GM19238 (cell line): ENCODE data around the gene TBRG4.

ENCODE experiments used
- DNase-seq: peaks from one replicate; pipeline ENCODE4 v3.0.0; 2011; ENCODE audit warnings: low spot score; ENCODE audit not compliant: insufficient read length

The TBRG4 gene

DNA sequence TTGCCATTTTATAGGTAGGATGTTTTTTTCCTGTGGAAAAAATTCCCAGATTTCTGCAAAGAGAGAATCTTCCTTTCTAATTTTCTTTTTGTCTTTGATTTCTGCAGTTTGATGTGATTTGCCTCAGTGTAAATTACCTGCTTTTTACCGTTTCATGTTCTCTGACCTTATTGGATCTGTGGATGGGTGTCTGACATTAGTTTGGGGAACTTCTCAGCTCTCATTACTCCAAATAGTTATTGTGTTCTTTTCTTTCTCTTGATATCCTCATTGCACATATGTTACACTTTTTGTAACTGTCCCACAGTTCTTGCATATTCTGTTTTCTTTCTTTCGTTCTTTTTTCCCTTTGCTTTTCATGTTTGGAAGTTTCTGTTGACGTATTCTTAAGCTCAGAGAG lies 51.2 kb downstream of the TBRG4 start:
- DNase-seq = no peak

DNA sequence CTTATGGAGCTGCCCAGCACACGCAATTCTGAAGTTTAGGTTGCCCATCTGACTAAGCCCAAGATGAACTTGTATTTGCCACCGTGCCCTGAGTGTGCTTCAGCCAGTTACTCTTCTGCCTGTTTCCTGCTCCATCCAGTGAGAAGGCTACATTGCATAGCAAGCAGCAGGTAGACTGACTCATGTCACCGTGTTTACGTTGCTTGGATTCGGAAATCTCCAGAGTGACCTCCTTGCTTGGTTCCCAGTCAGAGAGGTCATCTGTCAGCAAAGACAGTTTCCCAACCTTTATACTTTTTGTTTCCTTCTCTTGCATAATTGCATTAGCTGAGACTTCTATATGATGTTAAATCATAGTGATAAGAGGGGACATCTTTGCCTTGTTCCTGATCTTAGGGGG lies 53.6 kb downstream of the TBRG4 start:
- no peak for DNase-seq

DNA sequence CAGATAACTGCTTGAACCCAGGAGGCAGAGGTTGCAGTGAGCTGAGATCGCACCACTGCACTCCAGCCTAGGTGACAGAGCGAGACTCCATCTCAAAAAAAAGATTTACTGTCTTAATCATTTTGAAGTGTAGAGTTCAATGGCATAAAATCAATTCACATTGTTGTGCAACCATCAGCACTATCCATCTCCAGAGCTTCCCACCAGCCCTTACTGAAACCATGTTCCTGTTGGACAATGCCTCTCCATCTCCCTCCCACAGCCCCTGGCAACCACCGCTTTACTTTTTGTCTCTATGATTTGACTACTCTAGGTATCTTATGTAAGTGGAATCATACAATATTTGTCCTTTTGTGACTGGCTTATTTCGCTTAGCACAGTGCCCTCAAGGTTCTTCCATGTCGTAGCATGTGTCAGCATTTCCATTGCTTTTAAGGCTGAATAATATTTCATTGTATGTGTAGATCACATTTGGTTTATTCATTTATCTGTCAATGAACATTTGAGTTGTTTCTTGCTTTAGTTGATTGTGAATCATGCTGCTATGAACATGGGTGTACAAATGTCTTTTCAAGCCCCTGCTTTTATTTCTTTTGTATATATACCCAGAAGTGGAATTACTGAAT lies 55.8 kb downstream of the TBRG4 start:
- no peak for DNase-seq

DNA sequence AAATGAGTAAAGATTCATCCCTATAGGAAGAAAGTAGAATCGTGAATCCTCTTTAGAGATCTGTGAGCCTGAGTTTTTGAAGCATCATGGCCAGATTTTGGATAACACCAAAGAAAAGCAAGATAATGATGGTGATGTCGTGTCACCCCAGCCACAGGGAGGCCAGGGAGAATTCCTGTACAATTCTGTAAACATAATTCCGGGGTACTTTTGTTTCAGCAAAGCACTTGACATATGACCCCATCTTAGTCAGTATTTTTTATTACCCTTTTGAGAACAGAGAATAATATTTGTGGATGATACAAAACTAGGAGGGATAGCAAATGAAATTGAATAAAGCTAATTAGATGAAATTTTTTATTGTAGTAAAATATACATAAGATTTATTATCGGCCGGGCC lies 56.5 kb downstream of the TBRG4 start:
- no peak for DNase-seq

DNA sequence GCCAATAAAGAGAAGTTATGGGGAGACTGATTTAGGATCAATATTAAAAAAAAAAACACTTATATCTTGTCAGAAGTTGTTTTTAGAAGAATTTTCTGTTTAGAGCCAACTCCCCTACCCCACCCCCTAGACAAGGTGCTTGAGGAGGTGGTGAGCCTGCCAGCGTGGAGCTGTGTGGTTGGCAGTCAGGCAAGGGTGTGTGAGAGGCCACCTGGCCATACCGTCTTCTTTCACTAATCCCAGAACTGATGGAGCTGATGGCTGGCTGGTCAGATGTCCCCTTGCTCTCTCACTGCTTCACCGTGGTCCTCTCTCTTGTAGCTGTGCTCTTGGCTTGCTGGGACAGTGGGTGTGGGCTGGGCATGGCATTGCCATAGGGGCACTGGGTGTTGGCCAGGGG lies 57.1 kb downstream of the TBRG4 start:
- DNase-seq = no peak

DNA sequence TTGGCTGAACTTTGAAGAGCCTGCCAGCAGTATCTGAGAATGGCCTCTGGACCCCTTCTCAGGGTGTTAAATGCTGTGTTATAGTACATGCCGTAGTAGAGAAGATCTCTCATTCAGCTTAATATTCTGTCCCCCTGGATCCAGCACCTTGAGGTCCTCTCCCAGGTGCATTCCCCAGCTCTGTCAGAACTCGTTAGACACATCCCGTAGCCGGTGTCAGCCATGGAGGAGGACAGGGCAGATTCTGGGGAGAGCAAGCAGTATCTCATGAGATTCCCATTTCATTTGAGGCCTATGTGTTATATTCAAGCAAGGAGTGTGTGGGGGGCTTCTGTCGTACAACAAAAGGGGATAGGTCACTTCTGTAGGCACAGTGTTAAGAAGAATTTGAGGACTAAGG lies 57.6 kb downstream of the TBRG4 start:
- no peak for DNase-seq

DNA sequence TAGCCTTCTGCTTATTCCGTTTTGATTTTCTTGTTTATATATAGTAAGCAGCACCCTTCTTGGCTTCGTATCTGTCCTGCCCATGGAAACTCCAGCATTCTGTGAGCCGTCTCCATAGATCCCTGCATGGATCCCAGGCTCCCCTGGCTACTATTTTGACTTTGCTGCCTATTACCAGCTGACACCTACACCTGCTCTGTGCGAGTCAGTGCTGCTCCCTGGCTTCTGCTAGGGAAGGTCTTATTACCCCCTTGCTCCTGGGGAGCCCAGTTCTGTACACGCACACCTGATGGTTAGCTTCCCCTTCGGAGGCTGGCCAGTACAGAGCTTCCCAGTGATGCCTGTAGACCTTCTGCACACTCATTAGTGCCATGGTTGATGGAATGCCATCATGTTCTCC lies 58.1 kb downstream of the TBRG4 start:
- DNase-seq = no peak

DNA sequence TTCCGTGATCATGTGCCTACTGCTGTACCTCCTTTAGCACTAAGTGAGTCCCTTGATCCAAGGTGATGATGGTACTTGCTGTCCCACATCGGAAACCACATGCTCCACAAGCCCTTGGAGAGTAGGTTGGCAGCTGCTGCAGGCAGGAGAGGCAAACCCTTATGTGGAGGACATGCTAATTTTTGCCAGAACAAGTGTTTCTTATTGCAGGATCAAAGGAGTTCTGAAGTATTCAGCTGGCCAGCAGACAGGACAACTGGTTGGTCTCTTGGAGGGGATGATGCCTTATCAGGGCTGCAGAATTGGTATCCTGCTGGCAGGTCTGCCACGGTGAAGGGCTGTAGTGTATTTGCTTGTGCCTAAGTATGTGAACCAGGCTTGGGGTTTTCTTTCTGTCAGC lies 59.5 kb downstream of the TBRG4 start:
- DNase-seq = no peak

DNA sequence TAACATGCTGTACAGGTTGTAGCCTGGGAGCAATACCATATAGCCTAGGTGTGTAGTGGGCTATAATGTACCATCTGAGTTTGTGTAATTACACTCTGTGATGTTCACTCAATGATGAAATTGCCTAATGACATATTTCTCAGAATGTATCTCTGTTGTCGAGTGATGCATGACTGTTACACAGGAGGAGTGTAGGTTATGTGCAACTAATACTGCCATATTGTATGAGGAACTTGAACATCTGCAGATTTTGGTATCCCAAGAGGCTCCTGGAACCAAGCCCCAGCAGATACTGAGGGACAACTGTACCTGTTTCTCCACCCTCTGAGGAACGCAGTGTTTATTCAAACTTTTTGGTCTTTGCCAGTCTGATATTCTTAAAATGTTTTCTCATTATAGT lies 61.3 kb downstream of the TBRG4 start:
- DNase-seq = no peak
